Activated naive CD4-positive, alpha-beta T cell treated with anti-CD3 and anti-CD28 coated beads for 36 hours (primary cell): ENCODE measurements around the gene HOXA1. TPM values are rescaled to one million over a fixed set of nuclear protein-coding genes. Genes with fewer than 3 reads are reported as not detected.

ENCODE experiments used
- CTCF ChIA-PET: fragments of 350-600 bp; sonication (Branson Sonifier 250); formaldehyde crosslinking; loops from one replicate; lab custom pipeline; 2021; ENCODE audit warnings: antibody characterized with exemption; lab: Charles Lee
- DNase-seq: peaks from one replicate; pipeline ENCODE4 v3.0.0-alpha.2; 2020
- H3K27ac Mint-ChIP-seq: one replicate; pipeline ENCODE4 v1.8.0; 2021; ENCODE audit warnings: mild to moderate bottlenecking, mixed read lengths
- H3K27me3 Mint-ChIP-seq: one replicate; pipeline ENCODE4 v1.8.0; 2021; ENCODE audit warnings: low read depth, mixed read lengths
- H3K36me3 Mint-ChIP-seq: one replicate; pipeline ENCODE4 v1.8.0; 2021; ENCODE audit warnings: low read depth, mixed read lengths
- H3K4me1 Mint-ChIP-seq: one replicate; pipeline ENCODE4 v1.8.0; 2021; ENCODE audit warnings: low read depth, mixed read lengths
- H3K4me3 Mint-ChIP-seq: one replicate; pipeline ENCODE4 v1.8.0; 2021; ENCODE audit warnings: mild to moderate bottlenecking, moderate library complexity, mixed read lengths
- H3K9me3 Mint-ChIP-seq: one replicate; pipeline ENCODE4 v1.8.0; 2021; ENCODE audit warnings: mixed read lengths
- intact Hi-C: fragments of 100-400 bp; cut with micrococcal nuclease; formaldehyde crosslinking; loops from one replicate; pipeline ENCODE4 v1.15.1; 2023
- total RNA-seq, 2 experiments: library from RNA; stranded (reverse); gene quantifications; one replicate each; pipeline ENCODE4 v1.2.3, GENCODE V29; 2021

HOXA1 gene
- total RNA-seq, 2 experiments from 2014 or later, result 0.24 to 0.30 TPM

- peaks cover 48% of the 10 kb centered on the region for H3K27me3 Mint-ChIP-seq
- H3K27ac Mint-ChIP-seq, result no peak overlapping the region
- no peaks in the 10 kb centered on the region for H3K9me3 Mint-ChIP-seq
- no peak overlapping the region for H3K4me3 Mint-ChIP-seq
- DNase-seq, result no peak
- intact Hi-C loops, result no loop called here
- no peaks in the 10 kb centered on the region for H3K36me3 Mint-ChIP-seq
- CTCF ChIA-PET, result no interaction called here
- H3K4me1 Mint-ChIP-seq, result peaks cover 14% of the 10 kb centered on the region
Observed at GRCh38 chr7:27129729-27130539, 34.1 kb upstream of the HOXA1 start.

GRCh38 chr7:27128776-27129728, 33.3 kb upstream of the HOXA1 start:
- Mint-ChIP-seq H3K27me3 (peaks cover 44% of the 10 kb centered on the region), H3K27ac (no peak overlapping the region)
- intact Hi-C loops, result no loop called here

GRCh38 chr7:27128034-27128433, 32.2 kb upstream of the HOXA1 start:
- Mint-ChIP-seq H3K4me1 (no peaks in the 10 kb centered on the region), H3K27ac (no peak overlapping the region), H3K27me3 (peaks cover 41% of the 10 kb centered on the region), H3K4me3 (no peak overlapping the region), H3K9me3 (no peaks in the 10 kb centered on the region), H3K36me3 (no peaks in the 10 kb centered on the region)
- intact Hi-C loops, result no loop called here
- no peak for DNase-seq
- CTCF ChIA-PET, result interaction anchor here (0.8 kb wide), 1 partner anchor 22 kb away, joined by 3 read pairs; no protein-coding TSS in a partner anchor

More at GRCh38 chr7:27128776-27129728, 33.3 kb upstream of the HOXA1 start:
- Mint-ChIP-seq H3K9me3 (no peaks in the 10 kb centered on the region), H3K36me3 (no peaks in the 10 kb centered on the region), H3K4me1 (peaks cover 5% of the 10 kb centered on the region), H3K4me3 (no peak overlapping the region)
- CTCF ChIA-PET, result no interaction called here
- DNase-seq, result no peak

GRCh38 chr7:27126596-27127327, 31.0 kb upstream of the HOXA1 start:
- Mint-ChIP-seq H3K4me1 (no peaks in the 10 kb centered on the region), H3K9me3 (no peaks in the 10 kb centered on the region), H3K27me3 (peaks cover 35% of the 10 kb centered on the region), H3K27ac (no peak overlapping the region), H3K36me3 (no peaks in the 10 kb centered on the region), H3K4me3 (no peak overlapping the region)
- CTCF ChIA-PET, result no interaction called here
- intact Hi-C loops, result no loop called here
- DNase-seq, result no peak

- H3K36me3 Mint-ChIP-seq, result no peaks in the 10 kb centered on the region
- CTCF ChIA-PET, result no interaction called here
- no peaks in the 10 kb centered on the region for H3K4me1 Mint-ChIP-seq
- peaks cover 28% of the 10 kb centered on the region for H3K27me3 Mint-ChIP-seq
- no peak overlapping the region for H3K27ac Mint-ChIP-seq
- no peaks in the 10 kb centered on the region for H3K9me3 Mint-ChIP-seq
- intact Hi-C loops, result no loop called here
- no peak overlapping the region for H3K4me3 Mint-ChIP-seq
- DNase-seq, result no peak
Observed at GRCh38 chr7:27125986-27126394, 30.2 kb upstream of the HOXA1 start.

- CTCF ChIA-PET, result no interaction called here
- Mint-ChIP-seq H3K9me3 (no peaks in the 10 kb centered on the region), H3K4me1 (no peaks in the 10 kb centered on the region), H3K27me3 (peaks cover 28% of the 10 kb centered on the region), H3K36me3 (no peaks in the 10 kb centered on the region), H3K27ac (no peak overlapping the region), H3K4me3 (no peak overlapping the region)
- no peak for DNase-seq
- intact Hi-C loops, result no loop called here
Observed at GRCh38 chr7:27124902-27125689, 29.3 kb upstream of the HOXA1 start.

GRCh38 chr7:27124096-27124901, 28.5 kb upstream of the HOXA1 start:
- CTCF ChIA-PET, result no interaction called here
- Mint-ChIP-seq H3K4me3 (no peak overlapping the region), H3K27me3 (peaks cover 28% of the 10 kb centered on the region)

GRCh38 chr7:27123477-27124053, 27.8 kb upstream of the HOXA1 start:
- intact Hi-C loops, result no loop called here
- no peaks in the 10 kb centered on the region for H3K9me3 Mint-ChIP-seq
- no peak overlapping the region for H3K27ac Mint-ChIP-seq
- no peak for DNase-seq
- no peak overlapping the region for H3K4me3 Mint-ChIP-seq
- no peaks in the 10 kb centered on the region for H3K36me3 Mint-ChIP-seq
- H3K27me3 Mint-ChIP-seq, result peaks cover 24% of the 10 kb centered on the region
- CTCF ChIA-PET, result no interaction called here
- no peaks in the 10 kb centered on the region for H3K4me1 Mint-ChIP-seq

More at GRCh38 chr7:27124096-27124901, 28.5 kb upstream of the HOXA1 start:
- Mint-ChIP-seq H3K27ac (no peak overlapping the region), H3K4me1 (no peaks in the 10 kb centered on the region), H3K9me3 (no peaks in the 10 kb centered on the region), H3K36me3 (no peaks in the 10 kb centered on the region)
- intact Hi-C loops, result no loop called here
- no peak for DNase-seq

GRCh38 chr7:27123007-27123476, 27.2 kb upstream of the HOXA1 start:
- H3K27me3 Mint-ChIP-seq, result peaks cover 23% of the 10 kb centered on the region

GRCh38 chr7:27122077-27122910, 26.5 kb upstream of the HOXA1 start:
- intact Hi-C loops, result no loop called here
- Mint-ChIP-seq H3K9me3 (no peaks in the 10 kb centered on the region), H3K27ac (no peak overlapping the region), H3K27me3 (peaks cover 15% of the 10 kb centered on the region), H3K4me1 (no peaks in the 10 kb centered on the region), H3K36me3 (no peaks in the 10 kb centered on the region), H3K4me3 (no peak overlapping the region)
- DNase-seq, result no peak
- CTCF ChIA-PET, result interaction anchor here (0.6 kb wide), 2 partner anchors 67 to 1013 kb away, joined by 3 to 6 read pairs; no protein-coding TSS in a partner anchor

More at GRCh38 chr7:27123007-27123476, 27.2 kb upstream of the HOXA1 start:
- no peaks in the 10 kb centered on the region for H3K9me3 Mint-ChIP-seq
- H3K4me1 Mint-ChIP-seq, result no peaks in the 10 kb centered on the region
- intact Hi-C loops, result no loop called here
- no peak overlapping the region for H3K27ac Mint-ChIP-seq
- H3K4me3 Mint-ChIP-seq, result no peak overlapping the region
- CTCF ChIA-PET, result interaction anchor here (0.6 kb wide), 1 partner anchor 68 kb away, joined by 6 read pairs; no protein-coding TSS in a partner anchor
- DNase-seq, result no peak
- H3K36me3 Mint-ChIP-seq, result no peaks in the 10 kb centered on the region
